Panc1 (cell line): ENCODE measurements around the gene CDC42EP3.

Experiments
- POLR2AphosphoS5 ChIP-seq: IDR thresholded peaks from 2 replicates; pipeline ENCODE4 v1.6.1; 2012; ENCODE audit warnings: mild to moderate bottlenecking, low read depth, low read length, moderate library complexity
- SIN3A ChIP-seq: IDR thresholded peaks from 2 replicates; pipeline ENCODE4 v1.6.1; 2012; ENCODE audit warnings: low read depth, mild to moderate bottlenecking, low read length, moderate library complexity, borderline replicate concordance; ENCODE audit not compliant: insufficient read depth
- TCF7L2 ChIP-seq: IDR thresholded peaks from 2 replicates; pipeline ENCODE4 v1.6.1; 2011; ENCODE audit warnings: mild to moderate bottlenecking, low read depth, low read length, inconsistent platforms
- TF ChIP-seq, protein P1 (sequence below): fragments of 450-650 bp; IDR thresholded peaks from 2 replicates; pipeline ENCODE4 v1.5.1; 2017; ENCODE audit warnings: mild to moderate bottlenecking
- TF ChIP-seq, protein P2 (sequence below), 2 experiments: IDR thresholded peaks; 2 replicates each; pipeline ENCODE4 v1.6.1; 2011 to 2012; ENCODE audit warnings: low read depth in 2 of 2, control low read depth in 1 of 2, low read length in 1 of 2, mild to moderate bottlenecking in 1 of 2, moderate library complexity in 1 of 2; ENCODE audit not compliant: insufficient read depth in 1 of 2

GRCh38 chr2:37631292-37631691 lies 40.1 kb downstream of the CDC42EP3 start:
- TF ChIP-seq, protein P1, sequence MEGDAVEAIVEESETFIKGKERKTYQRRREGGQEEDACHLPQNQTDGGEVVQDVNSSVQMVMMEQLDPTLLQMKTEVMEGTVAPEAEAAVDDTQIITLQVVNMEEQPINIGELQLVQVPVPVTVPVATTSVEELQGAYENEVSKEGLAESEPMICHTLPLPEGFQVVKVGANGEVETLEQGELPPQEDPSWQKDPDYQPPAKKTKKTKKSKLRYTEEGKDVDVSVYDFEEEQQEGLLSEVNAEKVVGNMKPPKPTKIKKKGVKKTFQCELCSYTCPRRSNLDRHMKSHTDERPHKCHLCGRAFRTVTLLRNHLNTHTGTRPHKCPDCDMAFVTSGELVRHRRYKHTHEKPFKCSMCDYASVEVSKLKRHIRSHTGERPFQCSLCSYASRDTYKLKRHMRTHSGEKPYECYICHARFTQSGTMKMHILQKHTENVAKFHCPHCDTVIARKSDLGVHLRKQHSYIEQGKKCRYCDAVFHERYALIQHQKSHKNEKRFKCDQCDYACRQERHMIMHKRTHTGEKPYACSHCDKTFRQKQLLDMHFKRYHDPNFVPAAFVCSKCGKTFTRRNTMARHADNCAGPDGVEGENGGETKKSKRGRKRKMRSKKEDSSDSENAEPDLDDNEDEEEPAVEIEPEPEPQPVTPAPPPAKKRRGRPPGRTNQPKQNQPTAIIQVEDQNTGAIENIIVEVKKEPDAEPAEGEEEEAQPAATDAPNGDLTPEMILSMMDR: no peak
- TF ChIP-seq SIN3A: no peak
- no peak for TF ChIP-seq POLR2AphosphoS5
- no peak for TF ChIP-seq TCF7L2
- TF ChIP-seq, protein P2, sequence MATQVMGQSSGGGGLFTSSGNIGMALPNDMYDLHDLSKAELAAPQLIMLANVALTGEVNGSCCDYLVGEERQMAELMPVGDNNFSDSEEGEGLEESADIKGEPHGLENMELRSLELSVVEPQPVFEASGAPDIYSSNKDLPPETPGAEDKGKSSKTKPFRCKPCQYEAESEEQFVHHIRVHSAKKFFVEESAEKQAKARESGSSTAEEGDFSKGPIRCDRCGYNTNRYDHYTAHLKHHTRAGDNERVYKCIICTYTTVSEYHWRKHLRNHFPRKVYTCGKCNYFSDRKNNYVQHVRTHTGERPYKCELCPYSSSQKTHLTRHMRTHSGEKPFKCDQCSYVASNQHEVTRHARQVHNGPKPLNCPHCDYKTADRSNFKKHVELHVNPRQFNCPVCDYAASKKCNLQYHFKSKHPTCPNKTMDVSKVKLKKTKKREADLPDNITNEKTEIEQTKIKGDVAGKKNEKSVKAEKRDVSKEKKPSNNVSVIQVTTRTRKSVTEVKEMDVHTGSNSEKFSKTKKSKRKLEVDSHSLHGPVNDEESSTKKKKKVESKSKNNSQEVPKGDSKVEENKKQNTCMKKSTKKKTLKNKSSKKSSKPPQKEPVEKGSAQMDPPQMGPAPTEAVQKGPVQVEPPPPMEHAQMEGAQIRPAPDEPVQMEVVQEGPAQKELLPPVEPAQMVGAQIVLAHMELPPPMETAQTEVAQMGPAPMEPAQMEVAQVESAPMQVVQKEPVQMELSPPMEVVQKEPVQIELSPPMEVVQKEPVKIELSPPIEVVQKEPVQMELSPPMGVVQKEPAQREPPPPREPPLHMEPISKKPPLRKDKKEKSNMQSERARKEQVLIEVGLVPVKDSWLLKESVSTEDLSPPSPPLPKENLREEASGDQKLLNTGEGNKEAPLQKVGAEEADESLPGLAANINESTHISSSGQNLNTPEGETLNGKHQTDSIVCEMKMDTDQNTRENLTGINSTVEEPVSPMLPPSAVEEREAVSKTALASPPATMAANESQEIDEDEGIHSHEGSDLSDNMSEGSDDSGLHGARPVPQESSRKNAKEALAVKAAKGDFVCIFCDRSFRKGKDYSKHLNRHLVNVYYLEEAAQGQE (IDR thresholded peaks at IDR 0.05; ENCODE audit: insufficient read depth in 1 of 2, low read depth in 2 of 2, low read length in 1 of 2): no peak
